Measurements from ENCODE around the gene MOCS3.
A peak's percentile ranks its signal among the peaks of the same experiment; 100 is the strongest.

DNA sequence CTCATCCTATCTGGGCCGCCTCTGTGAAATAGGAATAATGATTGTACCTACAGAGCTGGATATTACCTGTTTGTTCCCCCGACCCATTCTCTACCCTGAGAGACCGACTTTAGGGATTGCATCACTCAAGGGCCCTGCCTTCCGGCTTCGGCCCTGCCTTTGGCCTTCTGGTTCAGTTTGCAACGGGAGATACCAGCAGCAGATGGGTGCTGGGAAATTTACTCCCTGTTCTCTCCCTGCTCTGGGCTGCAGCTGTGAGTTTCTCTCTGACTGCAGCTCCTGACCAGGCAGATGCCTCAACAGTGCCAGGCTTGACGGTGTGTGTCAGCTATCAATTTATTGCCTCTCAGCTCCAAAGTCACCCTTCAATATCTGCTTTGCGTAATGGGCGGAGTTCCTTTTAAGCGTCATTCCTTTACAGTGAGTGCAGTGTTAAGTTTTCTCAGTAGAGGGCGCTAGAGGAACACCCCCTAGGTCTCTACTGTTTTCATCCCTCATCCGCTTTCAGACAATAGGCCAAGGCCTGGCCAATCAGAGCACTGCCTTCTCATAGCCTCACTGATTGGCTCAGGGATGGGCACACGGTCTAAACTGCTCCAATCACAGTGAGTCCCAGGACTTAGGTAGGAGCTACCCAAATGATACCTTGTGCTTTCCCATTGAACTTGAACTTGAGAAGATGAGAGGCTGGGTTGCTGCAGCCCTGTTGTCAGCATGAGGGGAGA lies 34.3 kb downstream of the MOCS3 start:
- TF ChIP-seq POLR2A (IDR thresholded peaks at IDR 0.05) (no peak), POLR2AphosphoS5 (IDR thresholded peaks at IDR 0.05) (no peak), EP300 (IDR thresholded peaks at IDR 0.05) (no peak)
- TF ChIP-seq, protein P1, sequence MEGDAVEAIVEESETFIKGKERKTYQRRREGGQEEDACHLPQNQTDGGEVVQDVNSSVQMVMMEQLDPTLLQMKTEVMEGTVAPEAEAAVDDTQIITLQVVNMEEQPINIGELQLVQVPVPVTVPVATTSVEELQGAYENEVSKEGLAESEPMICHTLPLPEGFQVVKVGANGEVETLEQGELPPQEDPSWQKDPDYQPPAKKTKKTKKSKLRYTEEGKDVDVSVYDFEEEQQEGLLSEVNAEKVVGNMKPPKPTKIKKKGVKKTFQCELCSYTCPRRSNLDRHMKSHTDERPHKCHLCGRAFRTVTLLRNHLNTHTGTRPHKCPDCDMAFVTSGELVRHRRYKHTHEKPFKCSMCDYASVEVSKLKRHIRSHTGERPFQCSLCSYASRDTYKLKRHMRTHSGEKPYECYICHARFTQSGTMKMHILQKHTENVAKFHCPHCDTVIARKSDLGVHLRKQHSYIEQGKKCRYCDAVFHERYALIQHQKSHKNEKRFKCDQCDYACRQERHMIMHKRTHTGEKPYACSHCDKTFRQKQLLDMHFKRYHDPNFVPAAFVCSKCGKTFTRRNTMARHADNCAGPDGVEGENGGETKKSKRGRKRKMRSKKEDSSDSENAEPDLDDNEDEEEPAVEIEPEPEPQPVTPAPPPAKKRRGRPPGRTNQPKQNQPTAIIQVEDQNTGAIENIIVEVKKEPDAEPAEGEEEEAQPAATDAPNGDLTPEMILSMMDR (IDR thresholded peaks at IDR 0.05) = peak in 3 of 7 experiments; percentile 12 to 27 (median 19)
